ENCODE data around the gene ZNF117. TPM values are rescaled to one million over a fixed set of nuclear protein-coding genes. Genes with fewer than 3 reads are reported as not detected.
A peak's percentile ranks its signal among the peaks of the same experiment; 100 is the strongest.
"Not testable (repeated sequence)": the region's sequence is repeated elsewhere in the genome, so short reads cannot be mapped to it uniquely, and the experiment has no call there.

Gene ZNF117
- total and polyA plus RNA-seq, 2 of the 4 experiments (the other 2 are of a cell fraction): 2.9 to 4.0 TPM

DNA sequence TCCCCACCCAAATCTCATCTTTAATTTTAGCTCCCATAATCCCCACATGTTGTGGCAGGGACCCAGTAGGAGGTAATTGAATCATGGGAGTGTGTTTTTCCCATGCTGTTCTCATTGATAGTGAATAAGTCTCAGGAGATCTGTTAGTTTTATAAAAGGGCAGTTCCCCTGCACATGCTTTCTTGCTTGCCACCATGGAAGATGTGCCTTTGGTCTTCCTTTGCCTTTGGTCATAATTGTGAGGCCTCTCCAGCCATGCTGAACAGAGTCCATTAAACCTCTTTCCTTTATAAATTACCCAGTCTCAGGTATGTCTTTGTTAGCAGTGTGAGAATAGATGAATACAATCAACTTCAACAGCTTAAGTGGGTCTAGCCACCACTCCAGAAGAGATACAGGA lies 34.2 kb upstream of the ZNF117 start:
- H3K36me3 ChIP-seq (ENCODE audit: control insufficient read depth, insufficient read depth, low read length); H3K4me3 ChIP-seq (ENCODE audit: insufficient read depth, low read depth, low read length); ATAC-seq (ENCODE audit: low read depth); H3K79me1 ChIP-seq (ENCODE audit: low read depth in 1 of 2, low read length in 2 of 2); H3K23ac ChIP-seq (ENCODE audit: low read depth, low read length); H2BK20ac ChIP-seq (ENCODE audit: low read depth, low read length); H4K5ac ChIP-seq (ENCODE audit: low read depth, low read length); H2BK5ac ChIP-seq (ENCODE audit: low read depth, low read length, poor library complexity, severe bottlenecking); H2AK9ac ChIP-seq (replicated peaks; ENCODE audit: low read depth, low read length, poor library complexity); H3K14ac ChIP-seq (replicated peaks; ENCODE audit: low read depth, low read length); POLR2A ChIA-PET (ENCODE audit: unreplicated experiment); H2AFZ ChIP-seq (replicated peaks; ENCODE audit: low read length, poor library complexity); H2BK15ac ChIP-seq (ENCODE audit: low read depth, low read length); H3K18ac ChIP-seq (ENCODE audit: low read depth, low read length); H3K56ac ChIP-seq (ENCODE audit: extremely low read depth, insufficient read depth, low read length); DNase-seq; dilution Hi-C loops (cut with HindIII; ENCODE audit: low sequenced_read_pairs, unreplicated experiment); H3K4ac ChIP-seq (ENCODE audit: low read depth, low read length); CTCF ChIA-PET; H4K8ac ChIP-seq (ENCODE audit: low read depth in 2 of 2, low read length in 2 of 2); H3K9me1 ChIP-seq (ENCODE audit: insufficient read depth, low read length); intact Hi-C loops (cut with micrococcal nuclease); H3K9me3 ChIP-seq (ENCODE audit: control insufficient read depth, insufficient read depth, low read length); BruUV-seq (replicated peaks); in situ Hi-C loops (cut with MboI; ENCODE audit: low sequenced_read_pairs); H2AK5ac ChIP-seq (ENCODE audit: low read depth, low read length); H4K20me1 ChIP-seq (ENCODE audit: insufficient read depth, low read length); H3K4me2 ChIP-seq (ENCODE audit: low read depth, low read length); H3K27me3 ChIP-seq (ENCODE audit: control insufficient read depth, insufficient read depth, low read length); H2BK120ac ChIP-seq (ENCODE audit: low read depth, low read length); H3K9ac ChIP-seq (ENCODE audit: low read depth, low read length); H3K4me1 ChIP-seq (ENCODE audit: control insufficient read depth, insufficient read depth, low read length); H4K91ac ChIP-seq (ENCODE audit: insufficient read depth, low read depth, low read length); H3K27ac ChIP-seq (ENCODE audit: insufficient read depth, low read length): not testable (repeated sequence)

- H4K8ac ChIP-seq (ENCODE audit: low read depth in 2 of 2, low read length in 2 of 2); H3K14ac ChIP-seq (replicated peaks; ENCODE audit: low read depth, low read length); H3K4ac ChIP-seq (ENCODE audit: low read depth, low read length); H2AK9ac ChIP-seq (replicated peaks; ENCODE audit: low read depth, low read length, poor library complexity); dilution Hi-C loops (cut with HindIII; ENCODE audit: low sequenced_read_pairs, unreplicated experiment); H3K27ac ChIP-seq (ENCODE audit: insufficient read depth, low read length); H3K9me1 ChIP-seq (ENCODE audit: insufficient read depth, low read length); H2BK15ac ChIP-seq (ENCODE audit: low read depth, low read length); H3K36me3 ChIP-seq (ENCODE audit: control insufficient read depth, insufficient read depth, low read length); in situ Hi-C loops (cut with MboI; ENCODE audit: low sequenced_read_pairs); H2BK5ac ChIP-seq (ENCODE audit: low read depth, low read length, poor library complexity, severe bottlenecking); DNase-seq; H2AFZ ChIP-seq (replicated peaks; ENCODE audit: low read length, poor library complexity); H3K9ac ChIP-seq (ENCODE audit: low read depth, low read length); H2BK120ac ChIP-seq (ENCODE audit: low read depth, low read length); H2BK20ac ChIP-seq (ENCODE audit: low read depth, low read length); BruUV-seq (replicated peaks); H4K91ac ChIP-seq (ENCODE audit: insufficient read depth, low read depth, low read length); H3K56ac ChIP-seq (ENCODE audit: extremely low read depth, insufficient read depth, low read length); H4K20me1 ChIP-seq (ENCODE audit: insufficient read depth, low read length); H3K23ac ChIP-seq (ENCODE audit: low read depth, low read length); H3K18ac ChIP-seq (ENCODE audit: low read depth, low read length); H3K4me1 ChIP-seq (ENCODE audit: control insufficient read depth, insufficient read depth, low read length); intact Hi-C loops (cut with micrococcal nuclease); CTCF ChIA-PET; H3K4me2 ChIP-seq (ENCODE audit: low read depth, low read length); H3K27me3 ChIP-seq (ENCODE audit: control insufficient read depth, insufficient read depth, low read length); H4K5ac ChIP-seq (ENCODE audit: low read depth, low read length); H3K79me1 ChIP-seq (ENCODE audit: low read depth in 1 of 2, low read length in 2 of 2); H3K4me3 ChIP-seq (ENCODE audit: insufficient read depth, low read depth, low read length); H3K9me3 ChIP-seq (ENCODE audit: control insufficient read depth, insufficient read depth, low read length); H2AK5ac ChIP-seq (ENCODE audit: low read depth, low read length); POLR2A ChIA-PET (ENCODE audit: unreplicated experiment): not testable (repeated sequence)
- ATAC-seq (ENCODE audit: low read depth): peak; percentile 42; the same call in 1 of the 2 replicates
- WGBS, 2 experiments (ENCODE audit: extremely low coverage in 2 of 2, insufficient read length in 1 of 2): no CpG with 5 or more reads among the region's 3 CpGs
Measured at GRCh38 chr7:65020978-65021377, 30.1 kb upstream of the ZNF117 start.

Data from IMR-90 (cell line).